Endothelial cell of umbilical vein (primary cell): ENCODE results near the gene PDE8B. TPM values are rescaled to one million over a fixed set of nuclear protein-coding genes. Genes with fewer than 3 reads are reported as not detected.

Source experiments
- BruUV-seq: library from RNA; stranded (reverse); fragments of 400-500 nt; replicated peaks from 2 replicates; lab custom pipeline; 2021; lab: Mats Ljungman, UMichigan
- CTCF ChIA-PET: fragments of 300-600, 350-600 bp; sonication (Branson Sonifier 250); formaldehyde crosslinking; loops from one replicate; lab custom pipeline; 2021; ENCODE audit warnings: antibody characterized with exemption, inconsistent platforms; lab: Charles Lee
- POLR2A ChIA-PET: fragments of 300-600, 350-600 bp; sonication (Branson Sonifier 250); formaldehyde crosslinking; loops from one replicate; lab custom pipeline; 2021; ENCODE audit warnings: antibody characterized with exemption, inconsistent platforms; lab: Charles Lee
- DNase-seq: peaks from one replicate; pipeline ENCODE4 v3.0.0-alpha.2; 2011; ENCODE audit warnings: low read depth, low spot score
- FAIRE-seq: peaks from 2 replicates; lab custom pipeline; 2011; peaks lifted over from hg19 to GRCh38; lab: Jason Lieb, UNC
- H2AFZ ChIP-seq: 2 replicates; pipeline ENCODE4 v1.6.0; 2012; ENCODE audit warnings: low read depth, low read length, control low read depth, inconsistent platforms
- H3K27ac ChIP-seq: 2 replicates; pipeline ENCODE4 v1.5.1; 2011; ENCODE audit warnings: low read depth, mild to moderate bottlenecking, control low read depth, low read length, moderate library complexity; ENCODE audit not compliant: insufficient read depth
- H3K27me3 ChIP-seq, 2 experiments: 2 replicates each; pipeline versions ENCODE4 v1.6.0 to v1.6.1; 2011; ENCODE audit warnings: low read length in 2 of 2, mixed read lengths in 1 of 2; ENCODE audit not compliant: control insufficient read depth in 2 of 2, insufficient read depth in 2 of 2
- H3K36me3 ChIP-seq, 2 experiments: 2 replicates in 1 of 2; 3 replicates in 1 of 2; pipeline ENCODE4 v1.5.1; 2011; ENCODE audit warnings: low read length in 2 of 2, mild to moderate bottlenecking in 1 of 2, moderate library complexity in 1 of 2; ENCODE audit not compliant: control insufficient read depth in 2 of 2, insufficient read depth in 2 of 2; ENCODE audit errors: extremely low read depth in 1 of 2
- H3K4me1 ChIP-seq: 3 replicates; pipeline ENCODE4 v1.5.1; 2011; ENCODE audit warnings: mild to moderate bottlenecking, low read length; ENCODE audit not compliant: control insufficient read depth, insufficient read depth; ENCODE audit errors: extremely low read depth
- H3K4me2 ChIP-seq: 2 replicates; pipeline ENCODE4 v1.6.1; 2011; ENCODE audit warnings: low read length, control low read depth, mixed read lengths; ENCODE audit not compliant: insufficient read depth
- H3K4me3 ChIP-seq, 3 experiments: fragments of 200-600 bp in 1 of 3; sonication (generic), shearing (Covaris generic) in 1 of 3; replicated peaks in 1 of 3; 2 replicates each; pipeline ENCODE4 v1.5.1; 2011 to 2016; ENCODE audit warnings: control low read depth in 3 of 3, low read length in 3 of 3, mild to moderate bottlenecking in 2 of 3, inconsistent platforms in 1 of 3, low read depth in 1 of 3, moderate library complexity in 1 of 3; ENCODE audit not compliant: insufficient read depth in 1 of 3
- H3K79me2 ChIP-seq: 2 replicates; pipeline ENCODE4 v1.6.0; 2012; ENCODE audit warnings: low read length, inconsistent platforms; ENCODE audit not compliant: control insufficient read depth, insufficient read depth
- H3K9ac ChIP-seq: replicated peaks from 2 replicates; pipeline ENCODE3; 2011; ENCODE audit warnings: low read length, control low read depth; ENCODE audit not compliant: insufficient read depth; ENCODE audit errors: extremely low read depth
- H3K9me1 ChIP-seq: replicated peaks from 3 replicates; pipeline ENCODE4 v1.6.0; 2011; ENCODE audit warnings: mild to moderate bottlenecking, low read length; ENCODE audit not compliant: control insufficient read depth, insufficient read depth; ENCODE audit errors: extremely low read depth
- H3K9me3 ChIP-seq: replicated peaks from 2 replicates; pipeline ENCODE4 v1.5.1; 2012; ENCODE audit warnings: low read length, inconsistent platforms; ENCODE audit not compliant: control insufficient read depth, insufficient read depth
- H4K20me1 ChIP-seq: replicated peaks from 2 replicates; pipeline ENCODE3; 2011; ENCODE audit warnings: mild to moderate bottlenecking, low read length; ENCODE audit not compliant: control insufficient read depth, insufficient read depth; ENCODE audit errors: extremely low read depth
- EZH2 ChIP-seq: IDR thresholded peaks from 2 replicates; pipeline ENCODE4 v1.6.1; 2012; ENCODE audit warnings: borderline replicate concordance, low read depth, mild to moderate bottlenecking, moderate library complexity, low read length, inconsistent platforms; ENCODE audit not compliant: severe bottlenecking
- FOS ChIP-seq: IDR thresholded peaks from 2 replicates; pipeline ENCODE4 v1.6.1; 2011; ENCODE audit warnings: mild to moderate bottlenecking, low read length, moderate library complexity, borderline replicate concordance; ENCODE audit not compliant: insufficient read depth
- GATA2 ChIP-seq: IDR thresholded peaks from 2 replicates; pipeline ENCODE4 v1.7.0; 2011; ENCODE audit warnings: low read depth, mild to moderate bottlenecking, moderate library complexity, mixed read lengths, low read length; ENCODE audit not compliant: insufficient read length, insufficient read depth
- JUN ChIP-seq: IDR thresholded peaks from 2 replicates; pipeline ENCODE4 v1.6.1; 2011; ENCODE audit warnings: borderline replicate concordance, low read depth; ENCODE audit not compliant: insufficient read length, insufficient read depth
- MYC ChIP-seq: IDR thresholded peaks from one replicate; pipeline ENCODE4 v1.6.1; 2011; ENCODE audit warnings: mild to moderate bottlenecking, low read depth, low read length
- POLR2A ChIP-seq: IDR thresholded peaks from 2 replicates; pipeline ENCODE4 v1.6.1; 2012; ENCODE audit warnings: low read depth, mild to moderate bottlenecking, control low read depth, low read length
- POLR2AphosphoS5 ChIP-seq: IDR thresholded peaks from 2 replicates; pipeline ENCODE4 v1.6.1; 2012; ENCODE audit warnings: low read depth, mild to moderate bottlenecking, control low read depth, low read length, moderate library complexity; ENCODE audit not compliant: insufficient read depth
- dilution Hi-C: fragments of 300-500 bp; cut with MboI; formaldehyde crosslinking; loops from one replicate; pipeline ENCODE4 v1.15.0; 2019; ENCODE audit warnings: low sequenced_read_pairs; ENCODE audit not compliant: extremely low pct_ligation_motif_present
- intact Hi-C: fragments of 100-400 bp; cut with micrococcal nuclease; formaldehyde crosslinking; loops from one replicate; pipeline ENCODE4 v1.10.0; 2022
- polyA plus RNA-seq, 4 experiments: library from polyadenylated mRNA; depleted of rRNA in 3 of 4; stranded (reverse) in 3 of 4; unstranded in 1 of 4; fragments of >200 nt; gene quantifications; 2 replicates each; pipeline versions ENCODE4 v1.2.1 to v1.2.3, GENCODE V29; 2011 to 2012; ENCODE audit warnings: missing spikeins in 1 of 4
- total RNA-seq: library from RNA; stranded (reverse); gene quantifications from 2 replicates; pipeline ENCODE4 v1.2.3, GENCODE V29; 2021
- TF ChIP-seq, protein P1 (sequence below): IDR thresholded peaks from 2 replicates; pipeline ENCODE4 v1.6.1; 2011; ENCODE audit not compliant: insufficient read depth, insufficient read length
- TF ChIP-seq, protein P2 (sequence below), 2 donors: IDR thresholded peaks; 1 replicate in 1 of 2; 2 replicates in 1 of 2; pipeline ENCODE4 v1.5.1; 2011; ENCODE audit warnings: low read length in 2 of 2, mild to moderate bottlenecking in 2 of 2, moderate library complexity in 2 of 2, control low read depth in 1 of 2, inconsistent platforms in 1 of 2, low read depth in 1 of 2; ENCODE audit not compliant: insufficient read depth in 1 of 2; ENCODE audit errors: extremely low read depth in 1 of 2

Gene PDE8B
- total and polyA plus RNA-seq, 2 donors (not counting 3 experiments of a cell fraction or from before 2014, with no cell fraction given): not detected

DNA sequence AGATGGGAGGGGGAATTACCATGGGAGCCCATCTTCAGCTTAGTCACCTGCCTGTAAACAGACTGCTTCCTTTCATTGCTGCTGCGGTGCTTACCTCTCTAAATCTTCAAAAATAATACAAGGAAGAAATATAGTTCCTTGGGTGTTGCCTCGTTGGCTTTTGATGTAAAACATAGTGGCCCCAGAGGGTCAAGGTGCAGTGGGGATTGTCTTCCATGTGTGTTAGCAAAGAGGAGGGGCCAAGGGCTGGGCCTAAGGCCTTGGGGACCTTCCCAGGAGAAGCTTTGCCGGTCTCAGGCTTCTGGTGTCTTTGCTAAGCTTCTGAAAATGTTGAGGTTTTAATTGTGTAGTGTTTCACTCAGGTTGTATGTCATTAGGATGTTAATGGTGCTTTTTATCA lies 90.0 kb downstream of the PDE8B start:
- Histone ChIP-seq H3K9me1 (no peaks in the 10 kb centered on the region), H3K79me2 (no peaks in the 10 kb centered on the region), H3K4me2 (no peak overlapping the region), H4K20me1 (no peaks in the 10 kb centered on the region), H3K27me3 (peaks cover 0 to under 1% of the 10 kb centered on the region in 2 experiments), H3K9me3 (no peaks in the 10 kb centered on the region), H3K4me3 (no peak overlapping the region), H2AFZ (no peak overlapping the region), H3K4me1 (no peaks in the 10 kb centered on the region), H3K36me3 (no peaks in the 10 kb centered on the region), H3K27ac (no peak overlapping the region), H3K9ac (no peak overlapping the region)
- dilution Hi-C loops (no loop called here), intact Hi-C loops (no loop called here)
- no peak for DNase-seq
- TF ChIP-seq, protein P1, sequence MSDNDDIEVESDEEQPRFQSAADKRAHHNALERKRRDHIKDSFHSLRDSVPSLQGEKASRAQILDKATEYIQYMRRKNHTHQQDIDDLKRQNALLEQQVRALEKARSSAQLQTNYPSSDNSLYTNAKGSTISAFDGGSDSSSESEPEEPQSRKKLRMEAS: no peak
- TF ChIP-seq MYC: no peak
- TF ChIP-seq, protein P2, sequence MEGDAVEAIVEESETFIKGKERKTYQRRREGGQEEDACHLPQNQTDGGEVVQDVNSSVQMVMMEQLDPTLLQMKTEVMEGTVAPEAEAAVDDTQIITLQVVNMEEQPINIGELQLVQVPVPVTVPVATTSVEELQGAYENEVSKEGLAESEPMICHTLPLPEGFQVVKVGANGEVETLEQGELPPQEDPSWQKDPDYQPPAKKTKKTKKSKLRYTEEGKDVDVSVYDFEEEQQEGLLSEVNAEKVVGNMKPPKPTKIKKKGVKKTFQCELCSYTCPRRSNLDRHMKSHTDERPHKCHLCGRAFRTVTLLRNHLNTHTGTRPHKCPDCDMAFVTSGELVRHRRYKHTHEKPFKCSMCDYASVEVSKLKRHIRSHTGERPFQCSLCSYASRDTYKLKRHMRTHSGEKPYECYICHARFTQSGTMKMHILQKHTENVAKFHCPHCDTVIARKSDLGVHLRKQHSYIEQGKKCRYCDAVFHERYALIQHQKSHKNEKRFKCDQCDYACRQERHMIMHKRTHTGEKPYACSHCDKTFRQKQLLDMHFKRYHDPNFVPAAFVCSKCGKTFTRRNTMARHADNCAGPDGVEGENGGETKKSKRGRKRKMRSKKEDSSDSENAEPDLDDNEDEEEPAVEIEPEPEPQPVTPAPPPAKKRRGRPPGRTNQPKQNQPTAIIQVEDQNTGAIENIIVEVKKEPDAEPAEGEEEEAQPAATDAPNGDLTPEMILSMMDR (IDR thresholded peaks at IDR 0.05; ENCODE audit: extremely low read depth in 1 of 2, insufficient read depth in 1 of 2, low read depth in 1 of 2, low read length in 2 of 2): no peak
- TF ChIP-seq GATA2: no peak
- TF ChIP-seq JUN: no peak
- TF ChIP-seq POLR2A: no peak
- no TSS peak for BruUV-seq
- CTCF ChIA-PET: no interaction called here
- no peak for FAIRE-seq
- POLR2A ChIA-PET: no interaction called here

DNA sequence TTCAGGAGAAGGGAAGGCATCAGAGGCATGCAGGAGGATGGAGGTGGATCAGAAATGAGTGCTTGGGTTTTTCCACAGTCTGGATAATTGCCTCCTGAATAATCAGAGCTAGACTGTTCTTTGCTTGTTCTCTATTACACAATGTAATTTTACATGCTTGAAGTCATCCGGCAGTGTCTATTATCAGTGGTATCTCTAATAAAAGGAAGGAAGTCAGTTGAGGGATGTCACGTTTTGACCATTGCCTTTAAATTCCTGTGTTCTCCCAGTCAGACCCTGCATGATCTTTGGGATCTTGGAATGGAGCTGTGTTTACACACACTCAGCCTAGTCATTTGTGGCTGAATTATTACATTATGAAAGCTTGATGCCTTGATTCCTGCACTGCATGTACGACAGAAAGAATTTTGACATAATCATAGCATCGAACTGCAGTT lies 91.0 kb downstream of the PDE8B start:
- Histone ChIP-seq H3K27me3 (no peaks in the 10 kb centered on the region), H3K4me2 (no peak overlapping the region), H3K27ac (no peak overlapping the region), H3K79me2 (no peaks in the 10 kb centered on the region), H3K9me3 (no peaks in the 10 kb centered on the region), H2AFZ (no peak overlapping the region), H3K4me3 (no peak overlapping the region), H3K9me1 (no peaks in the 10 kb centered on the region), H4K20me1 (no peaks in the 10 kb centered on the region), H3K4me1 (no peaks in the 10 kb centered on the region), H3K9ac (no peak overlapping the region), H3K36me3 (no peaks in the 10 kb centered on the region)
- POLR2A ChIA-PET: no interaction called here
- CTCF ChIA-PET: no interaction called here
- dilution Hi-C loops: no loop called here
- TF ChIP-seq, protein P1: no peak
- TF ChIP-seq POLR2A: no peak
- TF ChIP-seq FOS: no peak
- TF ChIP-seq, protein P2 (IDR thresholded peaks at IDR 0.05; ENCODE audit: extremely low read depth in 1 of 2, insufficient read depth in 1 of 2, low read depth in 1 of 2, low read length in 2 of 2): no peak
- TF ChIP-seq EZH2: no peak
- no peak for TF ChIP-seq POLR2AphosphoS5
- TF ChIP-seq JUN: no peak
- no peak for TF ChIP-seq MYC
- TF ChIP-seq GATA2: no peak
- DNase-seq (no peak), FAIRE-seq (no peak)
- intact Hi-C loops: no loop called here
- BruUV-seq: no TSS peak
